Tibial nerve (tissue), 4 donors: ENCODE data around the gene SSBP2. TPM values are rescaled to one million over a fixed set of nuclear protein-coding genes. Genes with fewer than 3 reads are reported as not detected.
"Not testable (repeated sequence)": the region's sequence is repeated elsewhere in the genome, so short reads cannot be mapped to it uniquely, and the experiment has no call there.

Source experiments
- DNase-seq, 2 donors: peaks; one replicate each; pipeline ENCODE4 v3.0.0-alpha.2; 2019; ENCODE audit warnings: low spot score in 2 of 2
- H3K27ac ChIP-seq, 4 donors: fragments of 200-600 bp; sonication (generic) in 3 of 4; one replicate each; pipeline ENCODE4 v1.5.1; 2017 to 2019; ENCODE audit warnings: mild to moderate bottlenecking in 1 of 4
- H3K27me3 ChIP-seq, 2 donors: fragments of 200-600 bp; sonication (generic) in 1 of 2; one replicate each; pipeline versions ENCODE4 v1.5.1 to v1.6.0; 2017 to 2019
- H3K36me3 ChIP-seq, 3 donors: fragments of 200-600 bp; sonication (generic); one replicate each; pipeline ENCODE4 v1.5.1; 2018 to 2019
- H3K4me1 ChIP-seq, 4 donors: fragments of 200-600 bp; sonication (generic) in 3 of 4; one replicate each; pipeline ENCODE4 v1.5.1; 2017 to 2019
- H3K4me3 ChIP-seq, 4 donors: fragments of 200-600 bp; sonication (generic) in 3 of 4; one replicate each; pipeline ENCODE4 v1.5.1; 2017 to 2019; ENCODE audit warnings: mild to moderate bottlenecking in 1 of 4, moderate library complexity in 1 of 4
- H3K9me3 ChIP-seq, 4 donors: fragments of 200-600 bp; sonication (generic) in 3 of 4; one replicate each; pipeline ENCODE4 v1.5.1; 2017 to 2019
- CTCF ChIP-seq, 5 experiments: fragments of 200-600 bp in 3 of 5; fragments of 450-650 bp in 2 of 5; sonication (generic) in 3 of 5; IDR thresholded peaks; one replicate each; pipeline ENCODE4 v1.5.1; 2016 to 2019; ENCODE audit warnings: antibody characterized with exemption in 5 of 5, mild to moderate bottlenecking in 3 of 5, moderate library complexity in 2 of 5
- EP300 ChIP-seq, 2 donors: sonication (generic); formaldehyde crosslinking; IDR thresholded peaks; one replicate each; pipeline ENCODE4 v1.6.1; 2017; ENCODE audit warnings: antibody characterized with exemption in 2 of 2, mild to moderate bottlenecking in 1 of 2
- POLR2A ChIP-seq, 2 donors: fragments of 450-650 bp; IDR thresholded peaks; one replicate each; pipeline ENCODE4 v1.6.1; 2017; ENCODE audit warnings: antibody characterized with exemption in 2 of 2, mild to moderate bottlenecking in 2 of 2, moderate library complexity in 2 of 2
- WGBS, 2 donors: methylation state at CpG; one replicate each; pipeline ENCODE4 v1.1.5; 2018; 5-methylcytosine and 5-hydroxymethylcytosine counted together
- total RNA-seq, 4 donors: library from RNA; depleted of rRNA; stranded (reverse); fragments of >200 nt; gene quantifications; one replicate each; pipeline ENCODE4 v1.1.0, GENCODE V29; 2016

SSBP2 gene
- total RNA-seq, 4 donors from 2014 or later, result 62.6 to 95.1 (median 77.5) TPM

- H3K36me3 ChIP-seq, result peaks cover 0 to 12% (median 0%) of the 10 kb centered on the region in 3 donors
- 96 to 100% methylated on average over 1 of the region's 1 CpG for WGBS, 2 donors
- peaks cover 0 to 6% (median 0%) of the 10 kb centered on the region in 4 donors for H3K4me1 ChIP-seq
- H3K27ac ChIP-seq, result no peak overlapping the region
- TF ChIP-seq CTCF (IDR thresholded peaks at IDR 0.05), result no peak
- no peak for TF ChIP-seq EP300 (IDR thresholded peaks at IDR 0.05)
- no peak for TF ChIP-seq POLR2A (IDR thresholded peaks at IDR 0.05)
- H3K9me3 ChIP-seq, result no peaks in the 10 kb centered on the region
- H3K4me3 ChIP-seq, result no peak overlapping the region
- no peaks in the 10 kb centered on the region for H3K27me3 ChIP-seq
- DNase-seq, result no peak
Observed at GRCh38 chr5:81629986-81630385, 120.9 kb downstream of the SSBP2 start.

- not testable (repeated sequence) for H3K4me1 ChIP-seq, H3K4me3 ChIP-seq, H3K36me3 ChIP-seq, DNase-seq, H3K27me3 ChIP-seq, H3K27ac ChIP-seq, H3K9me3 ChIP-seq
- WGBS, 2 donors, result 90 to 93% methylated on average over 4 of the region's 4 CpGs
Observed at GRCh38 chr5:81628061-81628460, 122.8 kb downstream of the SSBP2 start.

- Histone ChIP-seq H3K27ac (no peak overlapping the region), H3K4me1 (peaks cover 0 to 6% (median 0%) of the 10 kb centered on the region in 4 donors), H3K4me3 (no peak overlapping the region), H3K36me3 (peaks cover 0 to 7% (median 0%) of the 10 kb centered on the region in 3 donors), H3K9me3 (no peaks in the 10 kb centered on the region), H3K27me3 (no peaks in the 10 kb centered on the region)
- DNase-seq, result no peak
- TF ChIP-seq POLR2A (IDR thresholded peaks at IDR 0.05) (no peak), CTCF (IDR thresholded peaks at IDR 0.05) (no peak), EP300 (IDR thresholded peaks at IDR 0.05) (no peak)
- 5 to 15% methylated on average over 1 of the region's 1 CpG for WGBS, 2 donors
Observed at GRCh38 chr5:81626524-81626923, 124.4 kb downstream of the SSBP2 start.

GRCh38 chr5:81609810-81610375, 141.0 kb downstream of the SSBP2 start:
- no peak for DNase-seq
- Histone ChIP-seq H3K4me3 (no peak overlapping the region), H3K4me1 (peaks cover 0 to 15% (median 0%) of the 10 kb centered on the region in 4 donors), H3K9me3 (peaks cover 0 to 6% (median 0%) of the 10 kb centered on the region in 4 donors), H3K27me3 (no peaks in the 10 kb centered on the region), H3K36me3 (peaks cover 0 to 35% (median 0%) of the 10 kb centered on the region in 3 donors), H3K27ac (no peak overlapping the region)
- 95 to 98% methylated on average over 7 of the region's 7 CpGs for WGBS, 2 donors
- TF ChIP-seq EP300 (IDR thresholded peaks at IDR 0.05) (no peak), POLR2A (IDR thresholded peaks at IDR 0.05) (no peak), CTCF (IDR thresholded peaks at IDR 0.05) (no peak)

- H3K9me3 ChIP-seq, result peaks cover 0 to 6% (median 0%) of the 10 kb centered on the region in 4 donors
- H3K27ac ChIP-seq, result no peak overlapping the region
- no peak for DNase-seq
- no peak overlapping the region for H3K4me3 ChIP-seq
- TF ChIP-seq CTCF (IDR thresholded peaks at IDR 0.05), result no peak
- no peak for TF ChIP-seq EP300 (IDR thresholded peaks at IDR 0.05)
- no peak for TF ChIP-seq POLR2A (IDR thresholded peaks at IDR 0.05)
- H3K36me3 ChIP-seq, result peaks cover 0 to 28% (median 0%) of the 10 kb centered on the region in 3 donors
- peaks cover 0 to 15% (median 0%) of the 10 kb centered on the region in 4 donors for H3K4me1 ChIP-seq
- WGBS, 2 donors, result 68 to 79% methylated on average over 1 of the region's 1 CpG
- no peaks in the 10 kb centered on the region for H3K27me3 ChIP-seq
Observed at GRCh38 chr5:81608976-81609375, 141.9 kb downstream of the SSBP2 start.
